OCI-LY7 (cell line): ENCODE results near the gene MICB.

Experiments used
- CTCF ChIP-seq: fragments of 200-600 bp; sonication (generic); conservative IDR thresholded peaks from 2 replicates; pipeline ENCODE4 v1.5.1; 2014; ENCODE audit warnings: mild to moderate bottlenecking, antibody characterized with exemption, low read length, moderate library complexity, mixed read lengths
- EZH2phosphoT487 ChIP-seq: fragments of 200-600 bp; sonication (generic); IDR thresholded peaks from 2 replicates; pipeline ENCODE4 v1.6.1; 2018; ENCODE audit warnings: low read depth, borderline replicate concordance, mild to moderate bottlenecking, mixed run types, antibody characterized with exemption, low read length, moderate library complexity, mixed read lengths

DNA sequence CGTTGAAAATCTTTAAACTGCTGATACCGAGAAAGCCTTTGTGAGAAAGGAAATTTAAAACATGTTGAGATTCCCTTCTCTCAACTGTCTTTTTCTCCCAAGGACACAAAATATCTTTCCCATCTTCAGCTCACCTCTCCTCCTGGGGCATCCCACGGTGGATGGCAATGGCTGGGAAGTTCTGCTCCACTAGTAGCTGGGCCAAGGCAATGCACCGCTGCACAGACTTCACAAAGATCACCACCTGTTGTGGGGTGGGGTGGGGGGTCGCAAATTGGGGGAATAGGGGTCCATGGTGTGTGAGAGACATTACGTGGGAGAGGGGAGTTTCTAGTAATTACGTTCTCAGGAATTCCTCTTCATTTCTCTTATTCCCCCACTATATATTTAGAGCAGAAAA lies 33.2 kb downstream of the MICB start:
- TF ChIP-seq CTCF (no peak), EZH2phosphoT487 (no peak)
